Activated T-helper 1 cell treated with anti-CD3 and anti-CD28 coated beads, Interleukin-12 subunit alpha, Interleukin-12 subunit beta, Interleukin-2, Interleukin-4 antibody, amounts not matched to agents 30 ng/mL and 10 ng/mL and 1 ng/mL, durations not matched to agents 14 hours and 24 hours and 36 hours (primary cell): ENCODE measurements around the gene BHLHA9. TPM values are rescaled to one million over a fixed set of nuclear protein-coding genes. Genes with fewer than 3 reads are reported as not detected.

ENCODE experiments used
- DNase-seq: peaks from one replicate; pipeline ENCODE4 v3.0.0; 2021; ENCODE audit warnings: low spot score
- H3K27ac Mint-ChIP-seq: one replicate; pipeline ENCODE4 v1.8.0; 2021; ENCODE audit warnings: mild to moderate bottlenecking, mixed read lengths
- H3K27me3 Mint-ChIP-seq: one replicate; pipeline ENCODE4 v1.8.0; 2022; ENCODE audit warnings: mild to moderate bottlenecking, moderate library complexity, mixed read lengths; ENCODE audit not compliant: insufficient read depth
- H3K36me3 Mint-ChIP-seq: one replicate; pipeline ENCODE4 v1.8.0; 2021; ENCODE audit warnings: low read depth, mixed read lengths
- H3K4me1 Mint-ChIP-seq: one replicate; pipeline ENCODE4 v1.8.0; 2021; ENCODE audit warnings: low read depth, mixed read lengths
- H3K4me3 Mint-ChIP-seq: one replicate; pipeline ENCODE4 v1.8.0; 2021; ENCODE audit warnings: mild to moderate bottlenecking, moderate library complexity, mixed read lengths
- H3K9me3 Mint-ChIP-seq: one replicate; pipeline ENCODE4 v1.8.0; 2021; ENCODE audit warnings: mixed read lengths
- intact Hi-C: fragments of 100-400 bp; cut with micrococcal nuclease; formaldehyde crosslinking; loops from one replicate; pipeline ENCODE4 v1.15.1; 2024
- total RNA-seq: library from RNA; stranded (reverse); gene quantifications from 2 replicates; pipeline ENCODE4 v1.2.3, GENCODE V29; 2022

Gene BHLHA9
- total RNA-seq, 1 donor from 2014 or later, result not detected

DNA sequence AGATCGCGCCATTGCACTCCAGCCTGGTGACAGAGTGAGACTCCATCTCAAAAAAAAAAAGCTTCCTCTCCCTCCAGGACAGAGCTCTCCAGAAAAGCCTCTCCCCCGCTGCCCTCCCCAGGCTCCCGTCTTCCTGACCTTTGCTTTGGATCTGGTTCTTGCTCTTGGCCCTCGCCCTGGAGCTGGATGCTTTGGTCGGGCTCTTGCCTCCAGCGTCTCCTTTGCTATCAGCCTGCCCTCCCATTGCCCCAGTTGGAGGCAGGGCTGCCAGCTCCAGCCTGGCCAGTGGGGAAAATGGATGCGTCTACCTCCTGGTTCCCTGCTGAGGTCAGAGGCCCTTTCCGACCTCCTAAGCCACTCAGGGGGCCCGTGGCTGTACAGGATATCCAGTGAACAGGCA is 45.2 kb downstream of the BHLHA9 start:
- no peaks in the 10 kb centered on the region for H3K9me3 Mint-ChIP-seq
- intact Hi-C loops, result no loop called here
- DNase-seq, result no peak
- H3K4me1 Mint-ChIP-seq, result no peaks in the 10 kb centered on the region
- H3K4me3 Mint-ChIP-seq, result no peak overlapping the region
- no peaks in the 10 kb centered on the region for H3K36me3 Mint-ChIP-seq
- H3K27ac Mint-ChIP-seq, result no peak overlapping the region
- H3K27me3 Mint-ChIP-seq, result peaks cover 14% of the 10 kb centered on the region

DNA sequence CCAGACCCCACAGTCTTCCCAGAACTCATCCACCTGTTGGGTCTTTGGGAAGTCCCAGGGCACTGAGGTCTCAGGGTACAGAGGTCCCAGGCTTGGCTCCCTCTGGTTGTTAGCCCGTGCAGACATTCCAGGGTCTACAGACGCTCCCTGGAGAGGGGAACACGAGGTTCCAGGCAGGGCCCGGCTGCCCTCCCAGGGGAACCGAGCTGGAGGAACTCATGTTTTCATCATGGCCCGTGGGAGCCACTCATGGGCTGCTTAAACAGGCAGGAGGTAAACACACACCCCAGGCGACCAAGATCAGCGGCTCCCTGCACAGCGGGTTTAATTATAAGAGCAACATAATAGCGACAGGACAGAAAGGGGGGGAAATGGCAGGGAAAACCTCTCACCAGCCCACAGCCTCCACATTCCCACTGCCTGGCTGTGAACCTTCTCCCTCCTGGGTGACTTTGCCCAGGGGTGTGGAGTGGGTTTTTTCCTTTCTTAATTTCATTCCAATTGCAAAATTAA is 45.7 kb downstream of the BHLHA9 start:
- Mint-ChIP-seq H3K4me1 (no peaks in the 10 kb centered on the region), H3K27ac (no peak overlapping the region), H3K36me3 (no peaks in the 10 kb centered on the region), H3K4me3 (no peak overlapping the region), H3K9me3 (no peaks in the 10 kb centered on the region), H3K27me3 (peaks cover 16% of the 10 kb centered on the region)
- intact Hi-C loops, result no loop called here
- no peak for DNase-seq

Other genes with a start within 250 kb of the BHLHA9 start
- gene ABR, start 90.5 kb upstream of the BHLHA9 start, total RNA-seq, result 58.4 and 66.7 TPM in 2 replicates
- 0.05 and 0.08 TPM in 2 replicates for gene TRARG1, start 9.2 kb downstream of the BHLHA9 start, total RNA-seq
- 439 and 444 TPM in 2 replicates for gene YWHAE, start 129.8 kb downstream of the BHLHA9 start, total RNA-seq
- 19.8 and 24.2 TPM in 2 replicates for gene CRK, start 185.8 kb downstream of the BHLHA9 start, total RNA-seq
- 31.1 and 44.0 TPM in 2 replicates for gene MYO1C, start 222.2 kb downstream of the BHLHA9 start, total RNA-seq
- 23.9 and 24.7 TPM in 2 replicates for gene INPP5K, start 246.2 kb downstream of the BHLHA9 start, total RNA-seq